Stomach (tissue), 9 donors: ENCODE results near the gene ZACN. TPM values are rescaled to one million over a fixed set of nuclear protein-coding genes. Genes with fewer than 3 reads are reported as not detected.
A peak's percentile ranks its signal among the peaks of the same experiment; 100 is the strongest.

ENCODE experiments used
- DNase-seq, 2 donors: peaks; one replicate each; pipeline versions ENCODE4 v3.0.0 to v3.0.0-alpha.2; 2013 to 2019
- H3K27ac ChIP-seq, 5 donors: fragments of 200-600 bp in 4 of 5; sonication (generic) in 4 of 5; one replicate each; pipeline ENCODE4 v1.5.1; 2013 to 2019; ENCODE audit warnings: mild to moderate bottlenecking in 1 of 5, moderate library complexity in 1 of 5
- H3K27me3 ChIP-seq, 3 donors: fragments of 200-600 bp; sonication (generic); one replicate each; pipeline ENCODE4 v1.5.1; 2017 to 2019; ENCODE audit warnings: mixed run types in 1 of 3
- H3K36me3 ChIP-seq, 4 donors: fragments of 200-600 bp; sonication (generic); 1 replicate in 3 of 4; 2 replicates in 1 of 4; pipeline ENCODE4 v1.5.1; 2016 to 2019
- H3K4me1 ChIP-seq, 4 donors: fragments of 200-600 bp; sonication (generic); one replicate each; pipeline ENCODE4 v1.5.1; 2016 to 2019
- H3K4me3 ChIP-seq, 4 donors: fragments of 200-600 bp; sonication (generic) in 3 of 4; one replicate each; pipeline ENCODE4 v1.5.1; 2016 to 2019; ENCODE audit warnings: mild to moderate bottlenecking in 1 of 4
- H3K9me3 ChIP-seq, 4 donors: fragments of 200-600 bp; sonication (generic); one replicate each; pipeline ENCODE4 v1.5.1; 2016 to 2019
- EP300 ChIP-seq: sonication (generic); formaldehyde crosslinking; IDR thresholded peaks from one replicate; pipeline ENCODE4 v1.6.1; 2017; ENCODE audit warnings: antibody characterized with exemption
- POLR2A ChIP-seq, 4 donors: fragments of 450-650 bp; IDR thresholded peaks; one replicate each; pipeline ENCODE4 v1.6.1; 2016; ENCODE audit warnings: antibody characterized with exemption in 4 of 4, control low read depth in 2 of 4, mild to moderate bottlenecking in 1 of 4, moderate library complexity in 1 of 4
- POLR2AphosphoS5 ChIP-seq, 3 donors: sonication (generic); formaldehyde crosslinking; IDR thresholded peaks; one replicate each; pipeline ENCODE4 v1.6.1; 2016; ENCODE audit warnings: antibody characterized with exemption in 3 of 3
- WGBS, 5 donors: extraction: QIAGEN DNeasy Blood & Tissue Kit in 3 of 5; methylation state at CpG; one replicate each; pipeline versions ENCODE4 v1.1.5 to v1.1.7; 2013 to 2018; 5-methylcytosine and 5-hydroxymethylcytosine counted together
- intact Hi-C: fragments of 100-400 bp; cut with DNase I; formaldehyde crosslinking; loops from one replicate; pipeline ENCODE4 v1.15.1; 2023; ENCODE audit warnings: low total_unique reads
- polyA plus RNA-seq, 3 donors: library from polyadenylated mRNA; stranded (reverse); fragments of 200-250 nt; gene quantifications; one replicate each; pipeline ENCODE4 v1.2.3, GENCODE V29; 2013
- total RNA-seq, 5 donors: library from RNA; depleted of rRNA; stranded (reverse); fragments of >200 nt; gene quantifications; one replicate each; pipeline versions ENCODE4 v1.1.0 to v1.2.3, GENCODE V29; 2014 to 2016
- TF ChIP-seq, protein P1 (sequence below), 7 experiments: fragments of 450-650 bp in 4 of 7; fragments of 200-600 bp in 3 of 7; sonication (generic) in 3 of 7; IDR thresholded peaks; one replicate each; pipeline ENCODE4 v1.5.1; 2016 to 2019; ENCODE audit warnings: antibody characterized with exemption in 7 of 7, control low read depth in 2 of 7, mild to moderate bottlenecking in 1 of 7
- donor health status: healthy with polysubstance abuse.
- donor health status: Bipolar disorder and iron deficiency.
- donor health status: healthy.

Gene ZACN
- total and polyA plus RNA-seq, 8 donors: 1.00 to 1.9 (median 1.4) TPM; not detected in 5

DNA sequence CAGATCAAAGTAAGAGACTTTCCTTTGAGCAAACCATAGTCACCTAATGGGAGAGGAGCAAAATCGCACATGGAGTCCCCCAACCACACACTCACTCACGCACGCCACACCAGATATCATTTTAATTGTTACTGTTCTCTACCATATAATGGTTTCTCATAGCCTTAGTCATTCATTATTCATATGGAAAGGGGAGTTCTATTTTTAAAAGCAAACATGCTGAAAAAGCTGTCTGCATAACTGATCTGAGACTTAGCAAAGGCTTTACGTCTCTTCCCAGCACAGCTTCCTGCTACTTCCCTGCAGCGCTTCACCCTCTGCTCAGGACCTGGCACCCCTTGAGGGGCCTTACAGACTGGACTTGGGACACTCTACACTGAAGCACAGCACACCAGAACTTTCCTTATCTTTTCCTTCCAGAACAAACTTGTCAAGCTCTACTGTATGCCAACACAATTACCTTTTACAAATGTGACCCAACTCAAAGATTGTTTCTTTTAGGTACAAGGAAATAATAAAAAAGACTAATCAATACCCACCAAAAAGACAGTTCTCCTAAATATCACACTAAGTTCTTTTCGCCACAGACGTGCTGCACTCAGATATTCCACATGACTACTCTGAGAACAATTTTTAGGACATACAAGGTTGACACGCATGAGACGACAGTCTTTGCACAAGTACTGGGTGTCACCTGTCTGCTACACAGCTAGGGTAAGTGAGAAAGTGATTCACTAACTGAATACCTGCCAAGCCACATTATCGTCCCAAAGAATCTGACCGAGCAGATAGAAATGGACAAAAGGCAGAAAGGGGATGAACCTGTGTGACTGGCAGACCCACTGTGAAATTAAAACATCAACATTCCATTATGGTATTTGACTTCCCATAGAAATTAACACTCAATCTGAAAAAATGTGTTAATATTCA lies 28.2 kb upstream of the ZACN start:
- WGBS, 5 donors: 76 to 88% (median 85%) methylated on average over 11 of the region's 11 CpGs
- Histone ChIP-seq H3K4me3 (no peak overlapping the region), H3K4me1 (peaks cover 0 to 33% (median 11%) of the 10 kb centered on the region in 4 donors), H3K9me3 (no peaks in the 10 kb centered on the region), H3K27ac (no peak overlapping the region), H3K27me3 (no peaks in the 10 kb centered on the region), H3K36me3 (peaks cover 62 to 100% (median 98%) of the 10 kb centered on the region in 4 donors)
- TF ChIP-seq POLR2AphosphoS5 (IDR thresholded peaks at IDR 0.05) (no peak), EP300 (no peak), POLR2A (IDR thresholded peaks at IDR 0.05) (no peak)
- TF ChIP-seq, protein P1, sequence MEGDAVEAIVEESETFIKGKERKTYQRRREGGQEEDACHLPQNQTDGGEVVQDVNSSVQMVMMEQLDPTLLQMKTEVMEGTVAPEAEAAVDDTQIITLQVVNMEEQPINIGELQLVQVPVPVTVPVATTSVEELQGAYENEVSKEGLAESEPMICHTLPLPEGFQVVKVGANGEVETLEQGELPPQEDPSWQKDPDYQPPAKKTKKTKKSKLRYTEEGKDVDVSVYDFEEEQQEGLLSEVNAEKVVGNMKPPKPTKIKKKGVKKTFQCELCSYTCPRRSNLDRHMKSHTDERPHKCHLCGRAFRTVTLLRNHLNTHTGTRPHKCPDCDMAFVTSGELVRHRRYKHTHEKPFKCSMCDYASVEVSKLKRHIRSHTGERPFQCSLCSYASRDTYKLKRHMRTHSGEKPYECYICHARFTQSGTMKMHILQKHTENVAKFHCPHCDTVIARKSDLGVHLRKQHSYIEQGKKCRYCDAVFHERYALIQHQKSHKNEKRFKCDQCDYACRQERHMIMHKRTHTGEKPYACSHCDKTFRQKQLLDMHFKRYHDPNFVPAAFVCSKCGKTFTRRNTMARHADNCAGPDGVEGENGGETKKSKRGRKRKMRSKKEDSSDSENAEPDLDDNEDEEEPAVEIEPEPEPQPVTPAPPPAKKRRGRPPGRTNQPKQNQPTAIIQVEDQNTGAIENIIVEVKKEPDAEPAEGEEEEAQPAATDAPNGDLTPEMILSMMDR (IDR thresholded peaks at IDR 0.05): no peak
- DNase-seq: peak in 1 of 2 donors; percentile 35
- intact Hi-C loops: no loop called here

DNA sequence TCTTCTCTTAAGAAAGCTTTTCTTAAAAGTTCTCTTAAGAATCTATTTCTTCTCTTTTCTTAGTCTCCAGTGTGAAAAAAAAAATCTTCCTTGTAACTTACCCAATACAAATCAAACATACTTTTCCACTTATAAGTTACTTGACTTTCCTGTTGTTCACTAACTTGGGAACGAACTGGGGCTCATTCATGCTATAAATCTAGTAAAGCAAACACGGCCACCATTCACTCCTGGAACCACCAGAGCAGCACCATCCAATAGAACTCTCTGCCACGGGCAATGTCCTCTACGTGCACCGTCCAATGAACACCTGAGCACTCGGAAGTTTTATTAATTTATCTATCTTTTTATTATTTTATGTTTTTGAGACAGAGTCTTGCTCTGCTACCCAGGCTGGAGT lies 27.4 kb upstream of the ZACN start:
- intact Hi-C loops: no loop called here
- H3K36me3 ChIP-seq: peaks cover 63 to 100% (median 98%) of the 10 kb centered on the region in 4 donors

DNA sequence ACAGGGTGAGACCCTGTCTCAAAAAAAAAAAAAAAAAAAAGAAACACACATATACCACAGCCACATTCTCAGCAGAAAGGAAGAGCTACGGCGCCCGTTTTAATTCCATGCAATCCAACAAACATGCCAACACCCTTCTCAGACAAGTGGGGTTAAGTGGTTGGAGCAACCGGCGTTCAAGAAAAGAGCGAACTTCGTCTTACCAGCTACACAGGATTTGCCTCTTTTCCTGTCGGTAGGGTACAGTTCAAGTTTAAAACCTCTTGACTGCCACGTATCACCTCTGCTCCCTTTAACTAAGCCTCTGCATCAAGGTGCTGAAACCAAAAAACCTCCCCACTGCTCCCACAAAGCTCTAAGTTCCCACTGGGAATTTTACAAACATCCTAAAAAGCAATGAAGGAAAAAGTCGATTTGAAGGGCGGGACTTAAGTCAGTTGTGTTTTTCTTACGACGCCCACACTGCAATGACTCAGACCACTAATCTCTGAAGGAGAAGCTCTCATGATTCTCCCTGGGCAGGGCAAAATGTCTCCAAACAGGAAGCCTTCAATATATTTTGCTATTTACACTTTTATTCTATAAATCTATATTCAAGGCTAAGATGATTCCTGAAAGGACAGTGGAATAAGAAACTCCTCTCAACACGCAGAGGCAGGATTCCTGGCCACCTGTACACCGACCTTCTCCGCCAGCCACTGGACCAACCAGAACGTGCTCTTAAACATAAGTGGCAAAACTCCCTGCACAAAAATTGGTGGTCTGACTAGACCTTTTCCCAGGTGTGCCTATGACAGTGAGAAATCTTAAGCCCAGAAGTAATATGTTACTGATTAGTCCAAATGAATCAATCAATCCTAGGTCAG lies 25.5 kb upstream of the ZACN start:
- Histone ChIP-seq H3K27ac (peak overlapping the region in 2 of 5 donors; percentile 38 to 47), H3K36me3 (peaks cover 63 to 100% (median 98%) of the 10 kb centered on the region in 4 donors), H3K27me3 (no peaks in the 10 kb centered on the region), H3K4me1 (peaks cover 0 to 33% (median 11%) of the 10 kb centered on the region in 4 donors), H3K4me3 (no peak overlapping the region), H3K9me3 (no peaks in the 10 kb centered on the region)
- intact Hi-C loops: no loop called here
- TF ChIP-seq EP300 (no peak), POLR2AphosphoS5 (IDR thresholded peaks at IDR 0.05) (no peak), POLR2A (IDR thresholded peaks at IDR 0.05) (no peak)
- TF ChIP-seq, protein P1 (IDR thresholded peaks at IDR 0.05): no peak
- 67 to 81% (median 79%) methylated on average over 17 of the region's 17 CpGs for WGBS, 5 donors
- peak in 1 of 2 donors; percentile 53 for DNase-seq

More for the DNA sequence above, 27.4 kb upstream of the ZACN start:
- Histone ChIP-seq H3K4me3 (no peak overlapping the region), H3K27ac (no peak overlapping the region), H3K9me3 (no peaks in the 10 kb centered on the region), H3K4me1 (peaks cover 0 to 33% (median 11%) of the 10 kb centered on the region in 4 donors), H3K27me3 (no peaks in the 10 kb centered on the region)
- no peak for TF ChIP-seq POLR2AphosphoS5 (IDR thresholded peaks at IDR 0.05)
- no peak for TF ChIP-seq POLR2A (IDR thresholded peaks at IDR 0.05)
- TF ChIP-seq EP300: no peak
- TF ChIP-seq, protein P1 (IDR thresholded peaks at IDR 0.05): no peak
- DNase-seq: no peak
- WGBS, 5 donors: 70 to 81% (median 78%) methylated on average over 6 of the region's 6 CpGs

DNA sequence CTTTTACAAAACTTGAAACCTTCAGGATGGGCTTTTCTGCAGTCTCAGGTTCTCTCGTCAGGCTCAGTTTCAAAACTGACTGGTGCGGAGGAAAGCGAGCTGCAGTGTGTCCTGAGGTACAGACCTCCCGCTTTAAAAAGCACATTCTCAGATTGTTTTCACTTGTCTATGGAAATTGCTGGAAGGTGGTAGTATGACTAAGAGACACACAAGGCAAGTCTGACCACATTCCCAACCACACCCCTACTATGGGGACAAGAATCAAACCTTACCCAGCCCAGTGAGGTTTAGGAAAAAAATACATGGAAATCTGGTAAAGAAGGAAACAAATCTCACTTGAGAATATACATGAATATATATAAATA lies 24.9 kb upstream of the ZACN start:
- DNase-seq: peak in 1 of 2 donors; percentile 60
- H3K9me3 ChIP-seq: no peaks in the 10 kb centered on the region
- H3K4me3 ChIP-seq: no peak overlapping the region
- 84 to 89% (median 86%) methylated on average over 4 of the region's 4 CpGs for WGBS, 5 donors
- H3K4me1 ChIP-seq: peaks cover 0 to 33% (median 11%) of the 10 kb centered on the region in 4 donors
- TF ChIP-seq, protein P1 (IDR thresholded peaks at IDR 0.05): no peak
- TF ChIP-seq POLR2AphosphoS5 (IDR thresholded peaks at IDR 0.05) (no peak), POLR2A (IDR thresholded peaks at IDR 0.05) (no peak), EP300 (no peak)
- intact Hi-C loops: no loop called here
- peaks cover 63 to 100% (median 98%) of the 10 kb centered on the region in 4 donors for H3K36me3 ChIP-seq
- H3K27ac ChIP-seq: peak overlapping the region in 2 of 5 donors; percentile 38 to 47
- H3K27me3 ChIP-seq: no peaks in the 10 kb centered on the region
